Measurements from ENCODE around the gene TRANK1.

DNA sequence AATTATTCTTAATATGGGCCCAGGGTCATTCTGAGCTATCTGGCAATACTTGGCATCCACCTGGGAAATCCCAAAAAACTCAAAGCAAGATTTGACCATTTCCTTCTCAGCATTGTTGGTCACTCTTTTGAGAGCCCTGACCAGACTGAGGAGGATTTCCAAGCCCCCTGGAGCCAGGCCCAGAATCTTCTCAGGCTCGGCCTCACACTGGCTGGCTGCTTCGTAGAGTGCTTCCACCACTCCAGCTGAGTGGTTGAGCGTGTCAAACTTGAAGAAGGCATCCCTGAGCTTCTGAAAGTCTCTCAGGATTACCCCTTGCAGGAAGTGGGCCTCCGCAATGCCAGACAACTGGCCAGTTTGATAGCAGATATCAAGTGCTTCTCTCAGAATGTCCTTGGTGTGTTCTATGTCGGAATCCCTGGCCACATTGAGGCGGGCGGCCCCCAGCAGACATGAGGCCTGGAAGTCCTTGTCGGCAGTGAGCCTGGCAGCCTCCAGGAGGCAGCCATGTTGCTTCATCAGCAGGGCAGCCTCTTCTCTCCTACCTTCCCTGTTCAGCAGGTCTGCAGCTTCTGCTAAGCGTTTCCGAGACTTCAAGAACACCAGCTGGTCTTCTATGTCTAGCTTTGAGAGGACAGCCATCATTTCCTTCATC lies 111.6 kb downstream of the TRANK1 start:
- TF ChIP-seq, protein P1, sequence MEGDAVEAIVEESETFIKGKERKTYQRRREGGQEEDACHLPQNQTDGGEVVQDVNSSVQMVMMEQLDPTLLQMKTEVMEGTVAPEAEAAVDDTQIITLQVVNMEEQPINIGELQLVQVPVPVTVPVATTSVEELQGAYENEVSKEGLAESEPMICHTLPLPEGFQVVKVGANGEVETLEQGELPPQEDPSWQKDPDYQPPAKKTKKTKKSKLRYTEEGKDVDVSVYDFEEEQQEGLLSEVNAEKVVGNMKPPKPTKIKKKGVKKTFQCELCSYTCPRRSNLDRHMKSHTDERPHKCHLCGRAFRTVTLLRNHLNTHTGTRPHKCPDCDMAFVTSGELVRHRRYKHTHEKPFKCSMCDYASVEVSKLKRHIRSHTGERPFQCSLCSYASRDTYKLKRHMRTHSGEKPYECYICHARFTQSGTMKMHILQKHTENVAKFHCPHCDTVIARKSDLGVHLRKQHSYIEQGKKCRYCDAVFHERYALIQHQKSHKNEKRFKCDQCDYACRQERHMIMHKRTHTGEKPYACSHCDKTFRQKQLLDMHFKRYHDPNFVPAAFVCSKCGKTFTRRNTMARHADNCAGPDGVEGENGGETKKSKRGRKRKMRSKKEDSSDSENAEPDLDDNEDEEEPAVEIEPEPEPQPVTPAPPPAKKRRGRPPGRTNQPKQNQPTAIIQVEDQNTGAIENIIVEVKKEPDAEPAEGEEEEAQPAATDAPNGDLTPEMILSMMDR (IDR thresholded peaks at IDR 0.05; ENCODE audit: low read depth, low read length, poor library complexity, severe bottlenecking): no peak
- no peak for TF ChIP-seq EZH2phosphoT487 (IDR thresholded peaks at IDR 0.05; ENCODE audit: borderline replicate concordance, low read length)
